ENCODE results near the gene CDR2L. TPM values are rescaled to one million over a fixed set of nuclear protein-coding genes. Genes with fewer than 3 reads are reported as not detected.

The CDR2L gene
- total RNA-seq, 2 experiments from 2014 or later = 0.74 to 1.2 TPM

DNA sequence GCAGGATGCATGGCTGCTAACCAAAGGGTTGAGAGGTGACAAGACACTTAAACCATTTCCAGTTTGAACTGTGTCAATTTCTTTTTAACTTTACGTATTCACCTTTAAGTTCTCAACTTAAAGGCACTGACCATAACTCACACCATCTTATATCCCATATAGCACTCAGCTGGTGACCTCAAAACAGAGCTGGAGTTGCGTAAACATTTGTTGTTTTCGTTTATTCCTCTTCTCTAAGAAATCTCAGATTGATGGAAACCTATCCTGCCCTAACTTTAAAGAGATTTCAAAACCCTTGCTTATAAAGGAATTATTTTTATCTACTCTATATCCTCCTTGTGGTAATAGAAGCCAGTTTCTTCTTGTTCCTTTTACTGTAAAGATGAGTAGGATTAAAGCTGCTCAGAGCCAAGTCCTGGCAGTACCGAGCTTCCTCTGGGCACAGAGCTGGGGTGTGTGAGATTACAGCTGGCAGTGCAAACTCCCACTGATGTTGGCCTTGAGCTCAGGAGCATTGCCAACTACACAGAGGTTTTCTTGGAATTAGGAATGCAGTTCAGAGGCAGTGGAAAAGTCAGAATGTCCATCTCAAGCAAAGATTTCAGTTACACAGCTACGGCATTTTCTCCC, 60.9 kb downstream of the CDR2L start:
- Mint-ChIP-seq H3K27ac (no peak overlapping the region), H3K36me3 (peaks cover 14% of the 10 kb centered on the region), H3K9me3 (no peaks in the 10 kb centered on the region), H3K4me3 (peak overlapping the region; percentile 98), H3K27me3 (no peaks in the 10 kb centered on the region), H3K4me1 (peaks cover 30% of the 10 kb centered on the region)
- DNase-seq = no peak

- peaks cover 17% of the 10 kb centered on the region for H3K36me3 Mint-ChIP-seq
- H3K4me3 Mint-ChIP-seq = no peak overlapping the region
- DNase-seq = no peak
- peaks cover 30% of the 10 kb centered on the region for H3K4me1 Mint-ChIP-seq
- no peaks in the 10 kb centered on the region for H3K9me3 Mint-ChIP-seq
- no peaks in the 10 kb centered on the region for H3K27me3 Mint-ChIP-seq
- H3K27ac Mint-ChIP-seq = no peak overlapping the region
These were observed 61.6 kb downstream of the CDR2L start for GRCh38 chr17:75049057-75049456.

- DNase-seq = no peak
- H3K4me1 Mint-ChIP-seq = peaks cover 28% of the 10 kb centered on the region
- H3K36me3 Mint-ChIP-seq = peaks cover 20% of the 10 kb centered on the region
- H3K27me3 Mint-ChIP-seq = no peaks in the 10 kb centered on the region
- no peak overlapping the region for H3K4me3 Mint-ChIP-seq
- H3K27ac Mint-ChIP-seq = no peak overlapping the region
- H3K9me3 Mint-ChIP-seq = no peaks in the 10 kb centered on the region
These were observed 62.3 kb downstream of the CDR2L start for GRCh38 chr17:75049706-75050105.

- Mint-ChIP-seq H3K36me3 (peaks cover 22% of the 10 kb centered on the region), H3K9me3 (no peaks in the 10 kb centered on the region), H3K27me3 (no peaks in the 10 kb centered on the region), H3K4me3 (no peak overlapping the region), H3K4me1 (peaks cover 25% of the 10 kb centered on the region), H3K27ac (no peak overlapping the region)
- no peak for DNase-seq
These were observed 64.5 kb downstream of the CDR2L start for GRCh38 chr17:75051941-75052340.

Other genes with a start within 250 kb of the CDR2L start
- gene NHERF1, start 239.0 kb upstream of the CDR2L start, total RNA-seq = 100 to 1,000 TPM; 124 to 127 TPM
- 10 to 100 TPM; 39.9 to 41.6 TPM for gene NAT9, start 211.3 kb upstream of the CDR2L start, total RNA-seq
- not detected for gene GRIN2C, start 127.7 kb upstream of the CDR2L start, total RNA-seq
- 10 to 100 TPM; 13.3 to 14.6 TPM for gene FDXR, start 114.6 kb upstream of the CDR2L start, total RNA-seq
- gene FADS6, start 94.0 kb upstream of the CDR2L start, total RNA-seq = not detected
- not detected for gene USH1G, start 64.4 kb upstream of the CDR2L start, total RNA-seq
- gene OTOP2, start 63.4 kb upstream of the CDR2L start, total RNA-seq = not detected
- gene OTOP3, start 51.7 kb upstream of the CDR2L start, total RNA-seq = not detected
- 1 to 10 TPM; 1.6 to 1.9 TPM for gene HID1, start 14.9 kb upstream of the CDR2L start, total RNA-seq
- gene MRPL58, start 25.0 kb downstream of the CDR2L start, total RNA-seq = 10 to 100 TPM; 64.4 to 69.0 TPM
- 100 to 1,000 TPM; 185 to 189 TPM for gene ATP5PD, start 59.3 kb downstream of the CDR2L start, total RNA-seq
- gene KCTD2, start 59.6 kb downstream of the CDR2L start, total RNA-seq = 10 to 100 TPM; 14.1 to 14.7 TPM
- gene SLC16A5, start 100.3 kb downstream of the CDR2L start, total RNA-seq = 1 to 10 TPM; 2.1 TPM
- 1 to 10 TPM; 6.5 to 6.6 TPM for gene ARMC7, start 122.3 kb downstream of the CDR2L start, total RNA-seq
- 10 to 100 TPM; 71.2 to 74.8 TPM for gene NT5C, start 144.1 kb downstream of the CDR2L start, total RNA-seq
- gene JPT1, start 166.9 kb downstream of the CDR2L start, total RNA-seq = 100 to 1,000 TPM; 245 to 250 TPM
- gene SUMO2, start 195.3 kb downstream of the CDR2L start, total RNA-seq = 100 to 1,000 TPM; 623 to 655 TPM
- 100 to 1,000 TPM; 134 to 137 TPM for gene NUP85, start 218.0 kb downstream of the CDR2L start, total RNA-seq